GM12878 (cell line): ENCODE results near the gene TDRD9. TPM values are rescaled to one million over a fixed set of nuclear protein-coding genes. Genes with fewer than 3 reads are reported as not detected.

Experiments
- ATAC-seq: fragments of 200-7000 bp; cut with Tn5 transposase; 3 replicates; pipeline ENCODE4 v1.9.1; 2020; ENCODE audit warnings: mild to moderate bottlenecking, moderate library complexity
- BruUV-seq: library from RNA; stranded (reverse); fragments of 400-500 nt; replicated peaks from 2 replicates; lab custom pipeline; 2021; lab: Mats Ljungman, UMichigan
- CTCF ChIA-PET: fragments of 300-600 bp; sonication (Branson Sonifier 250); formaldehyde crosslinking; extraction: SDS; loops from one replicate; lab custom pipeline; 2021; ENCODE audit warnings: inconsistent platforms; lab: Yijun Ruan, JAX
- POLR2A ChIA-PET: fragments of 350-600 bp; formaldehyde crosslinking; extraction: SDS; loops from one replicate; lab custom pipeline; 2021; ENCODE audit warnings: inconsistent platforms; lab: Charles Lee
- RAD21 ChIA-PET: fragments of 300-600 bp; sonication (Branson Sonifier 250); formaldehyde crosslinking; loops from one replicate; lab custom pipeline; 2023; ENCODE audit warnings: antibody characterized with exemption; ENCODE audit not compliant: unreplicated experiment; lab: Charles Lee
- SMC1A ChIA-PET: fragments of 300-600 bp; sonication (Branson Sonifier 250); formaldehyde crosslinking; loops from one replicate; lab custom pipeline; 2023; ENCODE audit not compliant: unreplicated experiment, uncharacterized antibody; lab: Charles Lee
- DNase-seq: peaks from one replicate; pipeline ENCODE4 v3.0.0-alpha.2; 2011; ENCODE audit warnings: low read depth, low spot score
- FAIRE-seq: peaks from 3 replicates; lab custom pipeline; 2011; peaks lifted over from hg19 to GRCh38; lab: Jason Lieb, UNC
- H2AFZ ChIP-seq: 2 replicates; pipeline ENCODE4 v1.6.0; 2011; ENCODE audit warnings: low read depth, low read length, control low read depth; ENCODE audit not compliant: control insufficient read depth
- H3K27ac ChIP-seq: 2 replicates; pipeline ENCODE4 v1.5.1; 2011; ENCODE audit warnings: control low read depth; ENCODE audit not compliant: control insufficient read depth, insufficient read depth
- H3K27me3 ChIP-seq, 2 experiments: replicated peaks in 1 of 2; 2 replicates each; pipeline versions ENCODE4 v1.6.0 to v1.6.1; 2011; ENCODE audit warnings: low read length in 1 of 2; ENCODE audit not compliant: control insufficient read depth in 2 of 2, insufficient read depth in 2 of 2
- H3K36me3 ChIP-seq, 2 experiments: 2 replicates each; pipeline ENCODE4 v1.5.1; 2011; ENCODE audit warnings: low read length in 1 of 2; ENCODE audit not compliant: control insufficient read depth in 2 of 2, insufficient read depth in 2 of 2
- H3K4me1 ChIP-seq: 2 replicates; pipeline ENCODE4 v1.6.1; 2011; ENCODE audit warnings: mild to moderate bottlenecking, low read length, moderate library complexity, mixed read lengths; ENCODE audit not compliant: control insufficient read depth, insufficient read depth
- H3K4me2 ChIP-seq: 2 replicates; pipeline ENCODE4 v1.6.0; 2011; ENCODE audit warnings: control low read depth; ENCODE audit not compliant: control insufficient read depth, insufficient read depth
- H3K4me3 ChIP-seq: fragments of 200-600 bp; sonication (generic); 2 replicates; pipeline ENCODE4 v1.5.1; 2016
- H3K79me2 ChIP-seq: 2 replicates; pipeline ENCODE4 v1.6.0; 2011; ENCODE audit warnings: low read length; ENCODE audit not compliant: control insufficient read depth, insufficient read depth
- H3K9ac ChIP-seq: 2 replicates; pipeline ENCODE4 v1.8.0; 2011; ENCODE audit warnings: low read length, control low read depth, mixed read lengths; ENCODE audit not compliant: control insufficient read depth, insufficient read depth
- H3K9me3 ChIP-seq: replicated peaks from 3 replicates; pipeline ENCODE4 v1.5.1; 2011; ENCODE audit warnings: mild to moderate bottlenecking, low read length; ENCODE audit not compliant: control insufficient read depth, insufficient read depth
- H4K20me1 ChIP-seq: 2 replicates; pipeline ENCODE4 v1.6.0; 2011; ENCODE audit not compliant: control insufficient read depth, insufficient read depth
- BACH1 ChIP-seq: fragments of 450-650 bp; IDR thresholded peaks from 2 replicates; pipeline ENCODE4 v1.6.1; 2017; ENCODE audit warnings: mild to moderate bottlenecking, borderline replicate concordance
- CREM ChIP-seq: IDR thresholded peaks from 2 replicates; pipeline ENCODE4 v1.6.1; 2014; ENCODE audit warnings: antibody characterized with exemption, low read depth
- JUND ChIP-seq: IDR thresholded peaks from 2 replicates; pipeline ENCODE4 v1.6.1; 2012; ENCODE audit warnings: low read depth, mild to moderate bottlenecking, low read length, improper control_type of control experiment, moderate library complexity
- MYC ChIP-seq: IDR thresholded peaks from 2 replicates; pipeline ENCODE4 v1.6.1; 2011; ENCODE audit warnings: mild to moderate bottlenecking, low read length, moderate library complexity, inconsistent platforms; ENCODE audit not compliant: insufficient read depth, insufficient replicate concordance, insufficient read length, severe bottlenecking
- NFXL1 ChIP-seq: fragments of 450-650 bp; IDR thresholded peaks from 2 replicates; pipeline ENCODE4 v1.6.1; 2017; ENCODE audit warnings: antibody characterized with exemption, mild to moderate bottlenecking, borderline replicate concordance
- PBX3 ChIP-seq: IDR thresholded peaks from 2 replicates; pipeline ENCODE4 v1.6.1; 2011; ENCODE audit warnings: mild to moderate bottlenecking, low read depth, low read length, moderate library complexity; ENCODE audit not compliant: insufficient replicate concordance
- RUNX3 ChIP-seq: IDR thresholded peaks from 2 replicates; pipeline ENCODE4 v1.6.1; 2012; ENCODE audit warnings: low read length, inconsistent platforms
- SMAD1 ChIP-seq: fragments of 450-650 bp; IDR thresholded peaks from 2 replicates; pipeline ENCODE4 v1.6.1; 2018; ENCODE audit warnings: mild to moderate bottlenecking, low read depth; ENCODE audit not compliant: partially characterized antibody
- ZSCAN29 ChIP-seq: fragments of 450-650 bp; IDR thresholded peaks from 2 replicates; pipeline ENCODE4 v1.6.1; 2017; ENCODE audit warnings: mild to moderate bottlenecking, moderate library complexity
- WGBS: methylation state at CpG from one replicate; pipeline ENCODE4 v1.1.6; 2016; ENCODE audit warnings: low lambda C conversion rate; ENCODE audit not compliant: insufficient replicate concordance, insufficient coverage; ENCODE audit errors: missing lambda C conversion rate; 5-methylcytosine and 5-hydroxymethylcytosine counted together
- in situ Hi-C: fragments of 300-500 bp; cut with MboI; formaldehyde crosslinking; loops from 9 replicates; pipeline ENCODE4 v1.14.3; 2018; ENCODE audit warnings: mixed read lengths
- intact Hi-C: fragments of 100-400 bp; cut with micrococcal nuclease; formaldehyde crosslinking; loops from one replicate; pipeline ENCODE4 v1.14.2; 2022; ENCODE audit not compliant: unreplicated experiment
- polyA plus RNA-seq, 11 experiments: library from polyadenylated mRNA; depleted of rRNA in 4 of 11; unstranded in 6 of 11; stranded (reverse) in 5 of 11; fragments of >200 nt; fragmentation: Nextera tagmentation in 4 of 11; fragmentation: Illumina TruSeq in 1 of 11; extraction: Ambion mirVana in 4 of 11; extraction: Trizol in 1 of 11; gene quantifications; 1 replicate in 1 of 11; 2 replicates in 10 of 11; pipeline versions ENCODE4 v1.2.1 to v1.2.3, GENCODE V29; 2011 to 2016; ENCODE audit warnings: inconsistent platforms in 2 of 11, missing spikeins in 2 of 11, low read depth in 1 of 11
- total RNA-seq, 4 experiments: library from RNA; depleted of rRNA in 3 of 4; stranded (reverse); fragments of >200 nt in 3 of 4; fragmentation: Illumina TruSeq in 1 of 4; extraction: Trizol in 1 of 4; gene quantifications; 2 replicates each; pipeline versions ENCODE4 v1.2.1 to v1.2.3, GENCODE V29; 2013 to 2021
- TF ChIP-seq, protein P1 (sequence below): fragments of 450-650 bp; IDR thresholded peaks from 2 replicates; pipeline ENCODE4 v1.6.1; 2016; ENCODE audit warnings: mild to moderate bottlenecking
- TF ChIP-seq, protein P2 (sequence below): fragments of 450-650 bp; IDR thresholded peaks from 2 replicates; pipeline ENCODE4 v1.6.1; 2014; ENCODE audit warnings: mild to moderate bottlenecking
- TF ChIP-seq, protein P3 (sequence below): IDR thresholded peaks from 2 replicates; pipeline ENCODE4 v1.6.1; 2012; ENCODE audit warnings: improper control_type of control experiment, low read depth, low read length; ENCODE audit not compliant: insufficient replicate concordance

TDRD9 gene
- total and polyA plus RNA-seq, 10 of the 15 experiments (the other 5 are each of a cell fraction or from before 2014, with no cell fraction given): 0.12 TPM; not detected in 9

- no peaks in the 10 kb centered on the region; a peak in 1 of 4 replicates for H3K27me3 ChIP-seq
- SMC1A ChIA-PET: no interaction called here
- H2AFZ ChIP-seq: no peak overlapping the region
- peaks cover 2% of the 10 kb centered on the region; the same call in 2 of the 3 replicates for H3K9me3 ChIP-seq
- FAIRE-seq (no peak), DNase-seq (no peak), ATAC-seq (no peak)
- BruUV-seq: no TSS peak
- no peak overlapping the region for H3K27ac ChIP-seq
- H3K9ac ChIP-seq: no peak overlapping the region
- WGBS: 14% methylated on average over 3 of the region's 3 CpGs
- in situ Hi-C loops: no loop called here
- no peak overlapping the region for H3K4me3 ChIP-seq
- no peaks in the 10 kb centered on the region for H3K79me2 ChIP-seq
- H3K36me3 ChIP-seq: no peaks in the 10 kb centered on the region
- no peak overlapping the region for H3K4me2 ChIP-seq
- TF ChIP-seq PBX3 (no peak), RUNX3 (no peak), SMAD1 (no peak), BACH1 (no peak), MYC (no peak), ZSCAN29 (no peak), JUND (no peak), NFXL1 (no peak), CREM (no peak)
- TF ChIP-seq, protein P1, sequence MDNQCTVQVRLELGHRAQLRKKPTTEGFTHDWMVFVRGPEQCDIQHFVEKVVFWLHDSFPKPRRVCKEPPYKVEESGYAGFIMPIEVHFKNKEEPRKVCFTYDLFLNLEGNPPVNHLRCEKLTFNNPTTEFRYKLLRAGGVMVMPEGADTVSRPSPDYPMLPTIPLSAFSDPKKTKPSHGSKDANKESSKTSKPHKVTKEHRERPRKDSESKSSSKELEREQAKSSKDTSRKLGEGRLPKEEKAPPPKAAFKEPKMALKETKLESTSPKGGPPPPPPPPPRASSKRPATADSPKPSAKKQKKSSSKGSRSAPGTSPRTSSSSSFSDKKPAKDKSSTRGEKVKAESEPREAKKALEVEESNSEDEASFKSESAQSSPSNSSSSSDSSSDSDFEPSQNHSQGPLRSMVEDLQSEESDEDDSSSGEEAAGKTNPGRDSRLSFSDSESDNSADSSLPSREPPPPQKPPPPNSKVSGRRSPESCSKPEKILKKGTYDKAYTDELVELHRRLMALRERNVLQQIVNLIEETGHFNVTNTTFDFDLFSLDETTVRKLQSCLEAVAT: no peak
- TF ChIP-seq, protein P2, sequence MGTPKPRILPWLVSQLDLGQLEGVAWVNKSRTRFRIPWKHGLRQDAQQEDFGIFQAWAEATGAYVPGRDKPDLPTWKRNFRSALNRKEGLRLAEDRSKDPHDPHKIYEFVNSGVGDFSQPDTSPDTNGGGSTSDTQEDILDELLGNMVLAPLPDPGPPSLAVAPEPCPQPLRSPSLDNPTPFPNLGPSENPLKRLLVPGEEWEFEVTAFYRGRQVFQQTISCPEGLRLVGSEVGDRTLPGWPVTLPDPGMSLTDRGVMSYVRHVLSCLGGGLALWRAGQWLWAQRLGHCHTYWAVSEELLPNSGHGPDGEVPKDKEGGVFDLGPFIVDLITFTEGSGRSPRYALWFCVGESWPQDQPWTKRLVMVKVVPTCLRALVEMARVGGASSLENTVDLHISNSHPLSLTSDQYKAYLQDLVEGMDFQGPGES: no peak
- TF ChIP-seq, protein P3, sequence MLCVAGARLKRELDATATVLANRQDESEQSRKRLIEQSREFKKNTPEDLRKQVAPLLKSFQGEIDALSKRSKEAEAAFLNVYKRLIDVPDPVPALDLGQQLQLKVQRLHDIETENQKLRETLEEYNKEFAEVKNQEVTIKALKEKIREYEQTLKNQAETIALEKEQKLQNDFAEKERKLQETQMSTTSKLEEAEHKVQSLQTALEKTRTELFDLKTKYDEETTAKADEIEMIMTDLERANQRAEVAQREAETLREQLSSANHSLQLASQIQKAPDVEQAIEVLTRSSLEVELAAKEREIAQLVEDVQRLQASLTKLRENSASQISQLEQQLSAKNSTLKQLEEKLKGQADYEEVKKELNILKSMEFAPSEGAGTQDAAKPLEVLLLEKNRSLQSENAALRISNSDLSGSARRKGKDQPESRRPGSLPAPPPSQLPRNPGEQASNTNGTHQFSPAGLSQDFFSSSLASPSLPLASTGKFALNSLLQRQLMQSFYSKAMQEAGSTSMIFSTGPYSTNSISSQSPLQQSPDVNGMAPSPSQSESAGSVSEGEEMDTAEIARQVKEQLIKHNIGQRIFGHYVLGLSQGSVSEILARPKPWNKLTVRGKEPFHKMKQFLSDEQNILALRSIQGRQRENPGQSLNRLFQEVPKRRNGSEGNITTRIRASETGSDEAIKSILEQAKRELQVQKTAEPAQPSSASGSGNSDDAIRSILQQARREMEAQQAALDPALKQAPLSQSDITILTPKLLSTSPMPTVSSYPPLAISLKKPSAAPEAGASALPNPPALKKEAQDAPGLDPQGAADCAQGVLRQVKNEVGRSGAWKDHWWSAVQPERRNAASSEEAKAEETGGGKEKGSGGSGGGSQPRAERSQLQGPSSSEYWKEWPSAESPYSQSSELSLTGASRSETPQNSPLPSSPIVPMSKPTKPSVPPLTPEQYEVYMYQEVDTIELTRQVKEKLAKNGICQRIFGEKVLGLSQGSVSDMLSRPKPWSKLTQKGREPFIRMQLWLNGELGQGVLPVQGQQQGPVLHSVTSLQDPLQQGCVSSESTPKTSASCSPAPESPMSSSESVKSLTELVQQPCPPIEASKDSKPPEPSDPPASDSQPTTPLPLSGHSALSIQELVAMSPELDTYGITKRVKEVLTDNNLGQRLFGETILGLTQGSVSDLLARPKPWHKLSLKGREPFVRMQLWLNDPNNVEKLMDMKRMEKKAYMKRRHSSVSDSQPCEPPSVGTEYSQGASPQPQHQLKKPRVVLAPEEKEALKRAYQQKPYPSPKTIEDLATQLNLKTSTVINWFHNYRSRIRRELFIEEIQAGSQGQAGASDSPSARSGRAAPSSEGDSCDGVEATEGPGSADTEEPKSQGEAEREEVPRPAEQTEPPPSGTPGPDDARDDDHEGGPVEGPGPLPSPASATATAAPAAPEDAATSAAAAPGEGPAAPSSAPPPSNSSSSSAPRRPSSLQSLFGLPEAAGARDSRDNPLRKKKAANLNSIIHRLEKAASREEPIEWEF: no peak
- no peaks in the 10 kb centered on the region for H4K20me1 ChIP-seq
- POLR2A ChIA-PET: no interaction called here
- CTCF ChIA-PET: no interaction called here
- H3K4me1 ChIP-seq: no peaks in the 10 kb centered on the region
- RAD21 ChIA-PET: no interaction called here
- intact Hi-C loops: no loop called here
Measured at GRCh38 chr14:104072586-104072985, 144.3 kb downstream of the TDRD9 start.
